Psoas muscle (tissue), 8 donors: Measurements from ENCODE around the gene TCAF2. TPM values are rescaled to one million over a fixed set of nuclear protein-coding genes. Genes with fewer than 3 reads are reported as not detected.
"Not testable (repeated sequence)": the region's sequence is repeated elsewhere in the genome, so short reads cannot be mapped to it uniquely, and the experiment has no call there.

Source experiments
- ATAC-seq, 4 donors: fragments of 200-7000 bp; cut with Tn5 transposase; one replicate each; pipeline ENCODE4 v1.9.1; 2020; ENCODE audit warnings: moderate library complexity in 3 of 4, mild to moderate bottlenecking in 2 of 4
- DNase-seq, 2 donors: peaks; one replicate each; pipeline ENCODE4 v3.0.0-alpha.2; 2020
- H3K27ac ChIP-seq: fragments of 200-600 bp; one replicate; pipeline ENCODE4 v1.8.0; 2022
- H3K27me3 ChIP-seq, 3 donors: fragments of 200-600 bp in 1 of 3; one replicate each; pipeline versions ENCODE4 v1.6.1 to v1.8.0; 2013 to 2022; ENCODE audit warnings: low read length in 2 of 3, mild to moderate bottlenecking in 2 of 3, moderate library complexity in 1 of 3; ENCODE audit not compliant: insufficient read depth in 3 of 3
- H3K36me3 ChIP-seq, 2 donors: fragments of 200-600 bp in 1 of 2; one replicate each; pipeline versions ENCODE4 v1.6.1 to v1.8.0; 2013 to 2022; ENCODE audit warnings: low read depth in 1 of 2, mild to moderate bottlenecking in 1 of 2, moderate library complexity in 1 of 2; ENCODE audit not compliant: insufficient read depth in 1 of 2
- H3K4me1 ChIP-seq: fragments of 200-600 bp; one replicate; pipeline ENCODE4 v1.8.0; 2022
- H3K4me3 ChIP-seq: fragments of 200-600 bp; one replicate; pipeline ENCODE4 v1.8.0; 2022; ENCODE audit warnings: mild to moderate bottlenecking
- H3K9me3 ChIP-seq: fragments of 200-600 bp; one replicate; pipeline ENCODE4 v1.8.0; 2022
- WGBS, 3 donors: extraction: QIAGEN DNeasy Blood & Tissue Kit; methylation state at CpG; one replicate each; pipeline versions ENCODE4 v1.1.6 to v1.1.7; 2013; 5-methylcytosine and 5-hydroxymethylcytosine counted together
- intact Hi-C, 2 donors: fragments of 100-400 bp; cut with DNase I; formaldehyde crosslinking; loops; one replicate each; pipeline versions ENCODE4 v1.11.0 to v1.14.2; 2022
- polyA plus RNA-seq, 3 donors: library from polyadenylated mRNA; stranded (reverse); fragments of 200-250 nt; gene quantifications; one replicate each; pipeline ENCODE4 v1.2.3, GENCODE V29; 2013
- total RNA-seq, 4 donors: library from RNA; stranded (reverse); fragmentation: NEBNext Ultra II Directional in 2 of 4; extraction: Animal tissue kit (Norgen Biotek cat#: 25700) in 2 of 4; gene quantifications; one replicate each; pipeline versions ENCODE4 v1.2.1 to v1.2.4, GENCODE V29; 2021 to 2023
- donor health status: healthy with polysubstance abuse.
- donor health status: DM: no; HTN: no; CAD: no; lungs with moderate emphysema.
- donor health status: Bipolar disorder and iron deficiency.
- donor health status: healthy.
- donor health status: DM: yes; HTN: yes; CAD: no.
- donor health status: DM: no; HTN: no; CAD: no.
- donor health status: DM: no; HTN: no; CAD: no.
- donor health status: DM: yes; HTN: yes; CAD: no.

The TCAF2 gene
- total and polyA plus RNA-seq, 7 donors, result 0.39 to 2.6 (median 0.97) TPM

- H3K36me3 ChIP-seq, H3K4me3 ChIP-seq, H3K9me3 ChIP-seq, ATAC-seq, H3K27me3 ChIP-seq, H3K4me1 ChIP-seq, DNase-seq, intact Hi-C loops, H3K27ac ChIP-seq: not testable (repeated sequence)
- WGBS, 3 donors, result 90 to 100% methylated on average over 1 to 2 of the region's 3 CpGs; no CpG with 5 or more reads in 1 of the 3 donors
Observed at GRCh38 chr7:143649902-143650301, 29.1 kb downstream of the TCAF2 start.

GRCh38 chr7:143650447-143650846 lies 29.7 kb downstream of the TCAF2 start:
- H3K27ac ChIP-seq, H3K4me1 ChIP-seq, DNase-seq, H3K9me3 ChIP-seq, H3K36me3 ChIP-seq, intact Hi-C loops, H3K27me3 ChIP-seq, H3K4me3 ChIP-seq, ATAC-seq: not testable (repeated sequence)
- no CpG with 5 or more reads among the region's 8 CpGs for WGBS, 3 donors

Other genes with a start within 250 kb of the TCAF2 start
- 100 to 1,000 TPM in 2 of 4 donors, 10 to 100 TPM in 2; 60.4 to 134 (median 96.0) TPM for gene ZYX, start 239.6 kb upstream of the TCAF2 start, total RNA-seq
- 100 to 1,000 TPM in 1 of 3 donors, 10 to 100 TPM in 2; 34.4 to 215 (median 57.6) TPM for gene ZYX, start 239.6 kb upstream of the TCAF2 start, polyA plus RNA-seq
- under 1 TPM in 2 of 4 donors, not detected in 2; 0.28 to 0.38 TPM for gene EPHA1, start 212.1 kb upstream of the TCAF2 start, total RNA-seq
- under 1 TPM in 2 of 3 donors, not detected in 1; 0.07 to 0.12 TPM for gene EPHA1, start 212.1 kb upstream of the TCAF2 start, polyA plus RNA-seq
- gene TAS2R60, start 177.5 kb upstream of the TCAF2 start, total RNA-seq, result not detected
- gene TAS2R60, start 177.5 kb upstream of the TCAF2 start, polyA plus RNA-seq, result not detected
- not detected for gene TAS2R41, start 143.1 kb upstream of the TCAF2 start, total RNA-seq
- gene TAS2R41, start 143.1 kb upstream of the TCAF2 start, polyA plus RNA-seq, result not detected
- gene CTAGE15, start 49.2 kb upstream of the TCAF2 start, total RNA-seq, result under 1 TPM in 1 of 4 donors, not detected in 3; 0.22 TPM
- gene CTAGE15, start 49.2 kb upstream of the TCAF2 start, polyA plus RNA-seq, result not detected
- not detected for gene CTAGE6, start 136.7 kb downstream of the TCAF2 start, total RNA-seq
- not detected for gene CTAGE6, start 136.7 kb downstream of the TCAF2 start, polyA plus RNA-seq